A549 treated with Hydrocortisone at 1 μM for 4 hours (cell line): ENCODE results near the gene TOB2. TPM values are rescaled to one million over a fixed set of nuclear protein-coding genes. Genes with fewer than 3 reads are reported as not detected.

ENCODE experiments used
- total RNA-seq: library from RNA; stranded (reverse); fragments of 200-300 nt; extraction: Qiagen RNA extraction; gene quantifications from 5 replicates; pipeline ENCODE4 v1.2.3, GENCODE V29; 2022

The TOB2 gene
- total RNA-seq, result 22.2 to 26.2 TPM (median 24.3 TPM) in 5 replicates

GRCh38 chr22:41446639-41447434 is at the start of gene TOB2:
Gene TOB2 (minus strand): TSS chr22:41446801. CDS start chr22:41437345, 9,456 bp downstream.

GRCh38 chr22:41468381-41469217 is 22.0 kb upstream of the TOB2 start, which contains the start of the genes ACO2 and PHF5A:
Gene ACO2 (plus strand): TSS chr22:41469117. CDS start chr22:41469147, 30 bp downstream.
Gene PHF5A (minus strand): TSS chr22:41468692. CDS start chr22:41468653, 39 bp downstream.

Other genes with a start within 250 kb of the TOB2 start
- gene L3MBTL2, start 241.5 kb downstream of the TOB2 start, total RNA-seq, result 17.7 to 22.3 TPM (median 18.2 TPM) in 5 replicates
- not detected in 5 replicates for gene CHADL, start 205.9 kb downstream of the TOB2 start, total RNA-seq
- 82.5 to 88.1 TPM (median 83.1 TPM) in 5 replicates for gene RANGAP1, start 160.6 kb downstream of the TOB2 start, total RNA-seq
- gene ZC3H7B, start 145.3 kb downstream of the TOB2 start, total RNA-seq, result 20.5 to 22.9 TPM (median 22.4 TPM) in 5 replicates
- gene TEF, start 64.9 kb downstream of the TOB2 start, total RNA-seq, result 0.99 to 1.2 TPM (median 1.1 TPM) in 5 replicates
- gene PHF5A, start 21.9 kb upstream of the TOB2 start, total RNA-seq, result 56.7 to 74.3 TPM (median 61.5 TPM) in 5 replicates
- gene ACO2, start 22.3 kb upstream of the TOB2 start, total RNA-seq, result 45.5 to 53.8 TPM (median 48.6 TPM) in 5 replicates
- gene POLR3H, start 97.7 kb upstream of the TOB2 start, total RNA-seq, result 26.5 to 47.0 TPM (median 40.6 TPM) in 5 replicates
- 1.8 to 2.8 TPM (median 2.4 TPM) in 5 replicates for gene CSDC2, start 114.2 kb upstream of the TOB2 start, total RNA-seq
- gene PMM1, start 143.0 kb upstream of the TOB2 start, total RNA-seq, result 28.1 to 32.4 TPM (median 31.1 TPM) in 5 replicates
- 14.5 to 17.4 TPM (median 16.0 TPM) in 5 replicates for gene DESI1, start 174.2 kb upstream of the TOB2 start, total RNA-seq
- 284 to 337 TPM (median 309 TPM) in 5 replicates for gene XRCC6, start 174.5 kb upstream of the TOB2 start, total RNA-seq
- 90.5 to 200 TPM (median 175 TPM) in 5 replicates for gene SNU13, start 242.1 kb upstream of the TOB2 start, total RNA-seq